ELR (cell line): Measurements from ENCODE around the gene KDM4D.
"Not testable (repeated sequence)": the region's sequence is repeated elsewhere in the genome, so short reads cannot be mapped to it uniquely, and the experiment has no call there.

Source experiments
- DNase-seq: peaks from one replicate; pipeline ENCODE4 v3.0.0-alpha.2; 2015; ENCODE audit warnings: low read depth

KDM4D gene

DNA sequence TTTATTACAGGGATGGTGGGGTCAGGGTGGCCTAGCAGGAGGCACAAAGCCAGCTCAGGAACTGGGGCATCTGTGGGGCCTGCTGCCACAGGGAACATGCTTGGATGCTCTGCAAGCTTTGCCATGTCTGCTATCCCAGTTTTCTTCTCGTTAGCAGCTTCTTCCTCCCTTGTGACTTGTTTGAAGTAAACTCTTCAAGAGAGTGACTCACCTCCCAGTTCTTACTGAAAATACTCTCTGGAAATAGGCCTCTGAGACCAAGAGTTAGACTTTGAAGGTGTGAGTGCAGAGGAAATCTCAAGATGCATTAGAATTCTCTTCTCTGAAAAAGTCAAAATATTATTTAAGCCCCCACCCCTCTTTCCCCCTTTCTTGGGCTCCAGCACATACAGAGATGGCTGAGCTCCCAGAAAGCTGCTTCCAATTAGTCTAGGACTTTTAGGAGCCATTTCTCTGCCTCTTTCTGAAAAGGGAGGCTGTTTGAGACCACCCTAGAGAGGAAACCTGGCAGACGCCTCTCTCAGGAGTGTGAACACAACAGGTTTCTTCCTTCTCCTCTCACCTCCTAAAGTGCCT is 15.3 kb upstream of the KDM4D start:
- DNase-seq, result peak; percentile 51

DNA sequence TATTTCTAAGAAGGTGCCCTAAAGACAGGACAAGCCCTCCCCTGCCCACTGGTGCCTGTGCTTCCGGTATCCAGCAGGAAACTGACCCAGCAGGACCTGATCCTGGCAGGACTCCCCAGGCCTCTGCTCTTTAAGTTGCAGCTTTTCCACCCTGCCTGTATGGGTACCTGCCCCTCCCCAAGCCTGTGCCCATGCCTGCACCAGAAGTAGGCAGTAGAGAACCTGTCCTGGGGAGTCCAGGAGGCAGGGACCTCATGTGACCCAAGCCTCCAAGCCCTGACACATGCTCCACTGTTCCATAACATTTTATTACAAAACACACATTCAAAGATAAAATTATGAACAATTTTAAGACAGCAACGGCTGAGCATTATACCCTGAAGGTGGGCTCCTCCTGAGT is 14.3 kb upstream of the KDM4D start:
- no peak for DNase-seq

DNA sequence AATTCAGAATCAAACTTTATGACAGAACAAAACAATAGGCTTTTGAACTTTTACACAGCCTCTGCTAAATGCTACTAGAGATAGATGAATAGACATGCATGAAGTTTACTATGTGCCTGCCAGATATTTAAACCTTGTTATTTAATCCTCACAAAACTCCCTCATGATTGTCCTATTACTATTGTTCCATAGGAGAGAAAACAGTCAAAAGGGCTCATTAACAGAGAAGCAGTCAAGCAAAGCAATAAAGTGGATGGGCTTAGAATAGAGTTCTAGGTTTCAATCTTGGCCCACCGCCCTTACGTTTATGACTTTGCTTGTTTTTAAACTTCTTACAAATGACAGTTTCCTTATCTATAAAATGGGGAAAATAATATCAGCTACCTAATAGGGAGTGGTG is 13.0 kb upstream of the KDM4D start:
- DNase-seq, result no peak

DNA sequence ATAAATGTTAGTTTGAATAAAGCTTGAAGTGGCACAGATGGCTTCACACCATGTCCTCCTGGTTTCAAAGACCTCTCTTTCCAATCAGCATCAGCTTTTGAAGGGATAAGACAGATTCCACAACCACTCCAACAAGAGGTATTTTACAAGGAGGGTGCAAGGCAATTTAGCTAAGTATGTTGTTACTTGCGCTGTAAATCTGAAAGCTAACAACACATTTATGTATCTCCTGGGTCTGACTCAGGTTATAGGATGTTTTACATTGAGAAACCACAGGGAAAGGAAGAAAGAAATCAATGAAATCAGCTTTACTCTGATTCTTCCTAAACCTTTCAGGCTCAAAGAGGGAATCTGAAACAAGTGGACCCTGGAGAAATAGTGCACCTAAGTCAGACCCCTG is 12.3 kb upstream of the KDM4D start:
- DNase-seq, result no peak

DNA sequence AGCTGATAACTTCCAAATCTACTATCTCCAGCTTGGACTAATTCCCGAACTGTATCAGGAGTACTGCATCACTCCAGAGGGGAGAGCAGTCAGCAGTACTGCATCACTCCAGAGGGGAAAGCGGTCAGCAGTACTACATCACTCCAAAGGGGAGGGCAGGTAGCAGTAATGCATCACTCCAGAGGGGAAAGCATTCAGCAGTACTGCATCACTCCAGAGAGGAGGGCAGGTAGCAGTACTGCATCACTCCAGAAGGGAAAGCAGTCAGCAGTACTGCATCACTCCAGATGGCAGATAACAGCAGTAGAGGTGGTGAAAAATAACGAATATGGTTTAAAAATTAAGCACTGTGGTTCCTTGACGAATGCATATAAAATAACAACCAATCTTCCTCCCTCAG is 8.6 kb upstream of the KDM4D start:
- DNase-seq, result no peak

DNA sequence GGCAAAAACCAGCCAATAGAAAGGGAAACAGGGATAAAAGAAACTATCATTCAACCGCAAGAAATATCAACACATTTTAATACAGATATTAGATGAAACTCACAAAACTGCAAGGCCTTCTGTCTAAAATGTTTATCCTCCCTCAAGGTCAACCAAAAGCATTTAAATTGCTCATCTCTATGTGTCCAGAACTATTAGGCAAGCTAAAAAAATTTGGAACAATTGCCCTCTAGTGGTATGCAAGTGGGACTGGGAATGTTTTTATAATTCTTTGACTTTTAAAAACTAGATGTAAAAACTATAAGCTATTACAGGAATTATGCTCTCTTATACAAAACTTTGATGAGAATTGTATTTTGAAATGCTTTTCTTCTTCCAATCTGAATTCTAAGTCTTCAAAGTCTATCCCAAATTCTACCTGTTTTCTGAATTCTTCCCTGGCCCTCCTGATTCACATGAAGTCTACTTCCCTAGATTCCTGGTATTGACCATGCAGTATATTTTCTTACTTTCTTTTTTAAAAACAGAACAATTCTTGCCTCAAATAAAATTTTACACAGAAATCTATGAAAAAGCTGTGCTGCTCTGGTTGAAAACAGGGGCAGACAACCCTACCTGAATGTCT is 5.1 kb upstream of the KDM4D start:
- DNase-seq, result peak; percentile 68

DNA sequence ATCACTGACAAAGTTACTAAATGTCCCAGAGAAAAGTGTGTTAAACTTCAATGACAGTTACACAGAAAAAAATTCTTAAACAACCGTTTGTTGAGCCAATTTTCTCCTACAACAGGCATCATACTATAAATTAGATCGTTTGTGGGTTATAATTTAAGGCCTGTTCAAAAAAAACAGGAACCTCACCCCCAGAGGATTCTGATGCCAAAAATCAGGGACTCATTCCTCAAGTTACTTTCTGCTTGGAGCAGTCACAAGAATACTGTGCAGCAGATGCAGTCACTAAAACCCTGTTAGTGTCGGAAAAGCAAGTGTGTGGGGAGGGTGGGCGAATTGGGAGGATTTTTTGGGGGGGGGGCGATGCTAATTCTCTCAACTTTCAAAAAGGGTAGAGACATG is 810 bp upstream of the KDM4D start:
- DNase-seq, result no peak

DNA sequence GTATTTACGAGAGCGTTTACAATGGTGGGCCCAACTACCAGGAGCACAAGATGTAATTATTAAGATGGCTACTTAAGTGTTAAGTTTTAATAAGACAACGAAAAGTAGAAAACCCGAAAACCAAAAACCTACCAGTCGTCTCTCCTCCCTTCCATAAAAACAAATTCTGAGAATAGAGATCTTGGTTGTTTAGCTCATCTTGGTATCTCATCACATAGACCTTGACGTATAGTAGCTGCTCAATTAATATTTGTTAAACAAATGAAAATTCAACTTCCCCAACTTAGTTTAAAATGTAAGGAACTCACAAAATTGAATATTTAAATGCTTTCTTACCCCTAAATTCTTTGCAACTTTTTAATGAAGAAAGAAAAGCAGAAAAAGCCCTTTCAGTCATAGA is 669 bp downstream of the KDM4D start:
- peak; percentile 11 for DNase-seq

DNA sequence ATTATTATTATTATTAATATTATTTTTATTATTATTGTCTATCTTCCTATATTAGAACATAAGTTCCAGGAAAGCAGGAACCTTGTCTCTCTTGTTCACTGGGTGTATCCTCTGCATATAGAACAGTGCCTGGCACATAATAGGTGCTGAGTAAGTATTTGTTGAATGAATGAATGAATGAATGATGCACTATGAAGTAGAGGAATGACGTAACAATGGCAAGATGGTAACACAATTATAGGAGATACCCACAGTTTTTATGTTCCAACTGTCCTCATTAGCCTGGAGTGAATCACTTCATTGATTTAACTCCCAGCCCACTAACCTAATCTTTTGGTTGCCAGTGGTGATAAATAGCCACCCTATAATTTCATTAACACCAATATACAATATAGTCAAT is 2.1 kb downstream of the KDM4D start:
- no peak for DNase-seq

DNA sequence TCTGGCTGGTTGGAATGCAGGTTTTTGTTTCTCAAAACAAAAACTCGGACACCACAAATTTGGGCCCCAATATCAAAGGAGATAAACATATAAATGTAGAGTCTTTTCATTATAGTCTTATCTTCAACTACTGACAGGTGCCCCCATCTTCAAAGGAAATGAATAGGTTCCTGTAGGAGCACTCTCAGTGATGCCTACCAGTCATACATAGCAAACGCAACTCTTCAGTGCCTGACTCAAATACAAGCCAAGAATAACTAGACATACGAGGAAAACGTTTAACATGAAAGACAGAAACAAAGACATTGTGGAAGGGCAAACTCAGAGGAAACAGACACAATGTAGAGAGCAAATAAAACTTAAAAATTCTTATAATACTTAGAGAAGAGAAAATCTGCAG is 13.9 kb downstream of the KDM4D start:
- no peak for DNase-seq

DNA sequence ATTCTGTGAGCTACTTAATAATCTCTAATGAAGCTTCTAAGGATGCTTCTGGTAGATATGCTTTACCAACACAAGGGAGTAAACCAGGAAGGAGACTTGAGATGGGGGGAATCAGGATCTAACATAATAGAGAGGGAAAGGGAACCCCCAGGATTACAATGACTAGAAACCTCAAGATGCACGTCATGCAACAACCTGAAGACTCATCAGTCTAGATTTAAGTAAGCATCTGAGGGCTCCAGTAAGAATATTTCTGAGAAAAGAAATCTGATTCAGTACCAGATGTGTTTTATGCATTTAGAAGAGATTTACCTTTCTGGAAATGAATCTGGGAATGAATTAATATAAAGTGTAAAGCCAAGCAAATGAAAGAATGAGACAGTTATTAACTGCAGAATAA is 15.2 kb downstream of the KDM4D start:
- DNase-seq, result no peak

DNA sequence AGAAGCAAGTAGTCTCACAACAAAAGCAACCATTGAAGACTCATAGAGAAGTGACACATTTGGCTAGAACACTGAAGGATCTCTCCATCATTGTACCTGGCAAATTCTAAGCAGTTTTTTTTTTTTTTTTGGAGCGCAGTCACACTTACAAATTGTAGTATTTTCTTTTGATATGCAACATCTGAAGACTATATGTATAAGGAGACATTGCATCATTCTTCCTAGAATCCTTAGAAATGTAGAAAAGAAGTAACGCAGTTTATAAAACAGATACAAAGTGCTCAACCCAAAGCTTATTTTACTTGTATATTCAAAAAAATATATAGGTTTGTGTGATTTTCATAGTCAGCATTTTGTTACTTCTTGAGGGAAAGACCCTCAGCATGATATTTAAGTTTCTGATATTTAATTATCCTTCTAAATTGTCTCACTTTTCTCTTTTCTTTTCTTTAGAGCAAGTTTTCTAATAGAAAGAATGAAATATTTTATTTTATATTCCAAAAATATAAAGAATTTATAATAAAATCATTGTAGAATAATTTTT is 20.0 kb downstream of the KDM4D start:
- DNase-seq, result no peak

DNA sequence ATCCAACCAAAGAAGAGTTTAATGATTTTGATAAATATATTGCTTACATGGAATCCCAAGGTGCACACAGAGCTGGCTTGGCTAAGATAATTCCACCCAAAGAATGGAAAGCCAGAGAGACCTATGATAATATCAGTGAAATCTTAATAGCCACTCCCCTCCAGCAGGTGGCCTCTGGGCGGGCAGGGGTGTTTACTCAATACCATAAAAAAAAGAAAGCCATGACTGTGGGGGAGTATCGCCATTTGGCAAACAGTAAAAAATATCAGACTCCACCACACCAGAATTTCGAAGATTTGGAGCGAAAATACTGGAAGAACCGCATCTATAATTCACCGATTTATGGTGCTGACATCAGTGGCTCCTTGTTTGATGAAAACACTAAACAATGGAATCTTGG is 23.9 kb downstream of the KDM4D start:
- no peak for DNase-seq

DNA sequence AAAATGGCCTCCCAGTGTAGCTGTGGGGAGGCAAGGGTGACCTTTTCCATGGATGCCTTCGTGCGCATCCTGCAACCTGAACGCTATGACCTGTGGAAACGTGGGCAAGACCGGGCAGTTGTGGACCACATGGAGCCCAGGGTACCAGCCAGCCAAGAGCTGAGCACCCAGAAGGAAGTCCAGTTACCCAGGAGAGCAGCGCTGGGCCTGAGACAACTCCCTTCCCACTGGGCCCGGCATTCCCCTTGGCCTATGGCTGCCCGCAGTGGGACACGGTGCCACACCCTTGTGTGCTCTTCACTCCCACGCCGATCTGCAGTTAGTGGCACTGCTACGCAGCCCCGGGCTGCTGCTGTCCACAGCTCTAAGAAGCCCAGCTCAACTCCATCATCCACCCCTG is 24.8 kb downstream of the KDM4D start:
- no peak for DNase-seq

DNA sequence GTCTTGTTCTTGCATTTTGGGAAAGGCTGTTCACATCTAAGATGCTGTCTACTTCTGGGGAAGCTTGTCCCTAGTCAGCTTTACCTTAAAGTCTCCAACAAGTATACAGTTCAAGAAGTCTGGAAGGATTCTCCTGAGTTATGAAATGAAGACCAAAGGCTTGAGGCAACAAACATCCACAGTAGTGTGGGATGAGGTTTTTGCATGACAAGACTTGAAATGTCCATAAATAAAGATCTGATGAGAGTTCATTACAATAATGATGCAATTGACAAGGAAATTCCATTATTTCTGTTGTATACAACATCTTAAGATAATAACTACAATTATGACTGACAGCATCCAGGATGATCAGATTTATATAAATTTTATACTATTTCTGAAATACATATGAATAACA is 30.2 kb downstream of the KDM4D start:
- no peak for DNase-seq

DNA sequence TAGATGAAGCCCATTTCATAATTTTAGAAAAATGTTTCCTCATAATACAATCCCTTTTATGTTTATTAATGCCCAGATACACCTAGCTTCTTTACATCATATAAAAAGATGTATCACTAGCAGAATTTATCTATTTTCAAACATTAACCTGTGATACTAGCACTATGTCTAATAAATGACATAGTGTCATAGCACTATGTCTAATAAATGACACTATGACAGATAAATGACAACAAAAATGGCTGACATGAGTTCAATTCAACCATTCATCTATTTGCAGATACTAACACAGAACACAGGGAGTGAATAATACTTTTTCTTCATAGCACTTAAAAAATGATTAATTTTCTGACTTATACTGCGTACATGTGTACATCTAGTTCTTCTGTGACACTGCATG is 32.1 kb downstream of the KDM4D start:
- no peak for DNase-seq

DNA sequence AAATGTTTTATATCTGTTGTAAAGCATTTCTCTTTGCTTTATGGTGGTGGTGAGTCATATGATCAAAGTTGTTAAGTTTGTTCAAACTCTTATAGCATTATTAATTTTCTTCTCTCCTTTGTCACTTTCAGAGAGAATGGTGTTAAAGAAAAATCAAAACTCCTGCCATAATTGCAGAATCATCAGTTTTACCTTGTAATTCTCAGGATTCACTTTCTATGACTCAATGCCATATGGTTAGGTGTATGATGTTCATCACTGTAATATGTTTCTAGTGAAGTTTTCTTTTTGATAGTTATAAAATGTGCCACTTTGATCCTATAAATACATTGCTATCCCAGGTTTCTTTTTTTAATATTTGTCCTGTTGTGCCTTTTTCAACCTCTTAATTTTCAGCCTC is 37.9 kb downstream of the KDM4D start:
- DNase-seq, result no peak

DNA sequence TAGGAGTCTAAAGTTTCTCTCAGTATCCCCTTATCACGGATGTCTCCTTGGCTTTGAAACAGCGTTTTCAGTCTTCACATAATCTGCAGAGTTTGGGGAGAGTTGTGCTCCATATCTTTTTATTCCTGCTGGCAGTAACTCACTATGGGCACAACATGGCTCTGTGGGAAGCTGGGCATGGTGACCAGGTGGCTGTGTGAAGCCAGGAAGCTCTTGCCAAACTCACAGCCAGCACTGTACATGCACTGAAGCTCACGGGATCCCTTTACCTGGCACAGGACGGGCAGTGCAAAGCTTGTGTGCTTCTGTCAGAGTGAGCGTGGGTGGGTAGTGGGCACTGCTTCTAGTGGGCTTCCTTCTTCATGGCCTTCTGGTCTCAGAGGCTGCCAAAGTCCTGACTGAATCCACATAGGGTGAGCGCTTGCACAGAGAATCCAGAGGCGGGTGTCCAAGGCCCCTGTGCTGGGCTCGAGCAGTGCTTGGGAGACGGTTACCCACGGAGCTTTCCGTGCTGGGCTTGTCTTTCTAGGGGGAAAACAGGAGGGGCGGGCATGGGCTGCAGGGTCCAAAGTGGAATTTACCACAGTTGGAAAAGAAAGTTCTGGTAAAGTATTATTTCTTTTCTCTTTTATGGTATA is 40.8 kb downstream of the KDM4D start:
- DNase-seq, result no peak

DNA sequence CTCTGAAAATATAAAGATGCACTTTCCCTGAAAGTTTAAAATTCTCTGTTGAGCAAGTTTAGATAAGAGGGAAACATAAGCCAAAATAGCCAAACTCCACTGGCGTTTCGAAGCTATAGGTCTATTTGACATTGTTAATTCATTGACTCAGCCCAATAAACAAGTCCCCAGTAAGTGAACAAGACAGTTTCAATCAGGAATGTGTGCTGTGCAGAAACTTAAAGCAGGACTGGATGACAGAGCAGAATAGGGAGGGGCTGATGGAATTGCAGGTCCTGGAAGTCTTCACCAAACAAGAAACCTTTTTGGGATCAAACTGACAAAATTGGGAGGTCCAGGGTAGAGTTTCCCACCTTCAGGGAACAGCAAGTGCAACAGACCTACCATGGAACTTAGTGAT is 42.6 kb downstream of the KDM4D start:
- DNase-seq, result peak; percentile 5

DNA sequence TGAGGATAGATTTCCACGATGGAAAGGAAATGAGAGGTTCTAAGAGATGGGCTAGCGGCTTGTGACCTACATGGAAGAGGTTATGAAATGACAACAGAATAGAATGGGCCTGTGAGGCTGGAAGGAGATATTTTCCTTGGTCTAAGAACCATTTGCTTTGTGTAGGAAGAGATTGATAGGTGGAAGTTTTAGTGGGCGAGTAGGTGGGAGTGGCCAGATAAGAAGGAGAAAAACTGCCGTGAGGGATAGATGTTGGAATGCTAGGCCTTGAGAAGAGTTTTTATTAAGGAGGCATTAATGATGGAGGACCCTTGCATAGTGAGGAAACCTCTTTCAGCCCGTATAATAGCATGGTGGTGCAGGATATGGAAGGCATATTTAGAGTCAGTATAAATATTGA is 48.0 kb downstream of the KDM4D start:
- DNase-seq, result not testable (repeated sequence)

DNA sequence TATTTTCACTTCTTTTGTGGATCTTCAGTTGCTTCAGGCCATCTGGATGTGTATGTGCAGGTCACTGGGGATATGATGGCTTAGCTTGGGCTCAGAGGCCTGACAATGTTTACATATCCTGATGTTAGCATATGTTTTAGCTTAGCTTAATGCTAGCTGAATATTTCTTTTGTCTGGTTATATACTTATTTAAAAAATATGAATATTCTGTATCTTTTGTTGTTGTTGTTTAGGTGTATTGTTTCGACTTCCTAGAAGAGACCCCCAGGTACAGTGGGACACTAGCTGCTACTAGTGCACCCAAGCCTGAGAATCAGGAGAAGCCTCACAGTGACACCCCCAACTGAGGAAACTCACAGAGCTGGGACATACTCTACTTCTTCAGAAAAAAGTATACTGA is 51.4 kb downstream of the KDM4D start, which contains the start of gene KDM4E:
Gene KDM4E (plus strand): TSS at position 301 of the 400 bp plus-strand sequence. CDS start 300 bp downstream, outside the sequence.
- no peak for DNase-seq

DNA sequence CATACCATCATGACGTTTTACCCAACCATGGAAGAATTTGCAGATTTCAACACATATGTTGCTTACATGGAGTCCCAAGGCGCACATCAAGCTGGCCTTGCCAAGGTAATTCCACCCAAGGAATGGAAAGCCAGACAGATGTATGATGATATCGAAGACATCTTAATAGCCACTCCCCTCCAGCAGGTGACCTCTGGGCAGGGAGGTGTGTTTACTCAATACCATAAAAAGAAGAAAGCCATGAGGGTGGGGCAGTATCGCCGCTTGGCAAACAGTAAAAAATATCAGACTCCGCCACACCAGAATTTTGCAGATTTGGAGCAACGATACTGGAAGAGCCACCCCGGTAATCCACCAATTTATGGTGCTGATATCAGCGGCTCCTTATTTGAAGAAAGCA is 52.1 kb downstream of the KDM4D start:
- not testable (repeated sequence) for DNase-seq

DNA sequence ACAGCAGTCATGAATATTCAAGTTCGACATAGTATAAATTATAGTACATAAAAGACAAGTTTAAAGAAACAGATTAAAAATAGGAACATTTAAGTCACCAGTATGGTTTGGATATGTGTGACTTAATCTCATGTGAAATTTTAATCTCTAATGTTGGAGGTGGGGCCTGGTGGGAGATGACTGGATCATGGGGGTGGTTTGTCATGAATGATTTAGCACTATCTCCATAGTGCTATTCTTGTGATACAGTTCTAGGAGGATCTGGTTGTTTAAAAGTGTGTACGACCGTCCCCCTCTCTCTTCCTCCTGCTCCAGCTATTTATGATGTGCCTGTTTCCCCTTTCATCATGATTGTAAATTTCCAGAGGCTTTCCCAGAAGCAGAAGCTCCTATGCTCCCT is 54.8 kb downstream of the KDM4D start:
- DNase-seq, result no peak

DNA sequence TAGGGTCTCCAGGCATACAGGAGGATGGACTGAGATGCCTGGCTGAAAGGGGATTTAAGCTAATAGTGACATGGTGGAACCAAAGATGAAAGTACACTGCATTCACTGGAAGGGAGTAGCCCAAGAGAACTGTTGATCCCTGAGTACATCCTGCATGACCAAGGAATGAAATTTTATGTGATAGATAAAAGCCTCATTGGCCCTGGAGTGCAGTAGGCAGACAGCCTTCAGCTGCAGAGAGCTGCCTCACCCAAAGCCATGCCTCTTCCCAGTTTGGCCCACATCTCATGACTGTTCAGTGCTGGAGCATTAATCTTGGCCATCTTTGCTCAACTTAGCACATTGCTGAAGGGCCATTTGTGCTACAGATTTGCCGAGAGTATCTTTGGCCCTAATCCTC is 59.5 kb downstream of the KDM4D start:
- DNase-seq, result no peak
